Activated CD8-positive, alpha-beta memory T cell treated with anti-CD3 and anti-CD28 coated beads, Interleukin-2, amount 50 U/mL, for 1 hour (primary cell): ENCODE data around the gene HMX1.

Source experiments
- DNase-seq: peaks from one replicate; pipeline ENCODE4 v3.0.0-alpha.2; 2020; ENCODE audit errors: extremely low read depth

HMX1 gene

DNA sequence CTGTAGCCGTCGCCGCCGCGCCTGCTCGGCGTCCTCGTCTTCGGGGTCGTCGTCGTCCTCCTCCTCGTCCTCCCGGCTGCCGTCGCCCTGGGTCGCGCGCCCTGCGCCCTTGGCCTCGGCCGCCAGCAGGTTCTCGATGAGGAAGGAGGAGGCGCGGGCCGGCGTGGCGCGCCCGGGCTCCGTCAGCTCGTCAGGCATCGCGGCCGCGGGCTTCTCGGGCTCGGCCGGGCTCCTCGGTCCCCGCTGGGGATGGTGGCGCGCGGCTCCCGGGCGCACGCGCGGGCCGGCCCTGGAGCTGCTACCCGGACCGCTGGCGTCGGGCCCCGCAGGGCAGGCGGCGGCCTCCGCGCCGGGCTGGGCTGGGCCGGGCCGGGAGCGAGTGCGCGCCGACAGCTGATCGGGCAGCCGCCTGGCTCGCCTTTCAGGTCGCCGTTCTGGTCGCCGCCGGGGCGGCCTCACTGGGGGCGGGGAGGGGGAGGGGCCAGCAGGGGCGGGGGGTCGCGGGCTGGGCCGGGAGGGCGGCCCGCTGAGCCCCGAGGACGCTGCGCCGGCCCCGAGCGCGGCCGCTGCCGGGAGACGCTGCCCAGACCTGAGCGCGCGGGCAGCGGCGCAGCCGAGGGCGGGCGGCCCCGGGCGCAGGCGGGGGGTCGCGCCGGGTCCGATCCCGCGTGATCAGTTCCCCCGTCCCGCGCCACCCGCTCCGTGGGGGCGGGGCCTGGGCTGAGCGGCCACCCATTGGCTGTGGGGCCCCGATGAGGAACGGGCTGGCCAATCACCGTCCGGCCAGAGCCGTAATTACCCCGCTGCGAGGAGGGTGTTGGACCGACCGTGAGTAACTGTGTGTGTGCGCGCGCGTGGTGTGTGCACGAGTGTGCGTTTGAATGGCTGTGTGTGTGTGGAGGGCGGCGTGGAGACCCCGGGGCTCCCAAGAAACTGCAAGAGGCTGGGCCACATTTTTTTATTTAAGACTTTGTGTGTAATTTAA, at the start of gene HMX1:
TSS of gene HMX1 (minus strand) at position 423 of the 985 bp plus-strand sequence. CDS start at position 198, 225 bp downstream.
- no peak for DNase-seq

DNA sequence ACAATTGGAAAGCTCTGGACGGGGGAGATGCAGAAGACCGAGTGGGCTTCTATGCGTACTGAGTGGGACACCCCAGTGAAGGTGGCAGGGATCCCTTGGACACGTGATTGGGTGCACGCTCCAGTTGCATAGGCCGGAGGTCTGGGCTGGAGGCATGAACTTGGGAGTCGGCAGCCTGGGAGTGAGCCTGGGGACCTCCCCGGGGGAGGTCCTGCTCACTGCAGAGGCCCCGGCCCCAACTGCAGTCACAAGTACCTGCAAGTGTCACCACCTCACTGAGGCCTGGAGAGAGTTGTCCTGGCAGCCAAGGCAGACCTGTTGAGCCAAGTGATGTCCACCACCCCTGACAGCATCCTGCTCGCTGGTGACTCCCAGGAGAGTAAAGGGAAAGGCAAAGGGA, 49.3 kb upstream of the HMX1 start:
- DNase-seq, result no peak

DNA sequence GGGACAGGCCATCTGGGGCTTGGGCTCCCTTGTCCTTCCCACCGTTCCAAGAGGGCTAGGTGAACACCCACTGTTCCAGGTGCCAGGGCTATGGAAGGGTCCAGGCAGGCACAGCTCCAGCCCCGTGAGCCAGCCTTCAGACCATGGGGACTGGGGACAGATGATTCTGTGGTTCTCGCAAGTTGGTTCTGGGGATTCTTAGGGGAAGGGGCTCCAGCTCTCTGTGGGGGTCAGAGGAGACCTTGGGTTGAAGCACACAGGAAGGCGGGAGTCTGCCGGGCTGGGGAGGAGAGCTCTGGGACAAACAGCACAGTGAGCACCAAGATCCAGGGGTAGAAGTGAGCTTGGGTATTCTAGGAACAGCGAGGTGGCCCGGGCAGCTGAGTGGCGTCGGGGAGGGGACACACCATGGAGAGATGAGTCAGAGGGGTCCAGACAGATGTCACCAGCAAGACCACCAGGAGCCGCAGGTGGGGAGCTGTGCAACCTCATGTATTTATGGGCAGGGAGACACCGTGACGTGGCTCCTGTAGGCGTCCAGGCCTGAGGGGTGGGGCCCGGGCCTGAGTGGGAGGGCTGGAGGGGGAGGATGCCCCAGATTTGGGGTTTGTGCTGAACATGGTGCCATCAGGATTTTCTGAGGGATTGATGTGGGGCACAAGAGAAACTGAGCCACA, 48.8 kb upstream of the HMX1 start:
- no peak for DNase-seq

DNA sequence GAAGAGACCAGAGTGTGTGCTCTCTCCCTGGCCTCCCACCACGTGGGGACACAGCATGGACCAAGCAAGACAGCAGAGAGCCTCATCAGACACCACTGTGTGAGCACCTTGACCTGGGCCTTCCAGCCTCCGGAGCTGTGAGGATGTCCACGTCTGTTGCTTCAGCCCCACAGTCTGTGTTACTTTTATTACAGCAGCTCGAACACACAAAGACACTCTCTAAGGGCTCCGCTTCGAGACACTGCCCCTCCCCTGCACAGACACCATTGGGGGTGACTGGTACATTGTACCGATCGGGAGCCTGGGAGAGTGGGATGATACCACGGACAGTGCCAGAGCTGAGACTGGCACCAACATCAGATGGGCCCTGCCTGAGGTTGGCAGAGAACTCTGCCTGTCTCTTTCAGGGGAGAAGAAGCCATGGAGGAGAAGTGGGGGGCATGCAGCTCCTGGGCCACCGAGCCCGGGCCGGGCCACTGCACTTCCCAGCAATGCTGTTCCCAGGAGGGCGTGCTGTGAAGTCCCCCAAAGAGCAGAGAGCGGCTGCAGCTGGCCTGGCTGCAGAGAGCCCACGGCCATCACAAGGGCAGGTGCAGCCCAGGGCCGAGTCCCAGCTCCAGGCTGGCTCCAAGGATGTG, 48.1 kb upstream of the HMX1 start:
- DNase-seq, result no peak

DNA sequence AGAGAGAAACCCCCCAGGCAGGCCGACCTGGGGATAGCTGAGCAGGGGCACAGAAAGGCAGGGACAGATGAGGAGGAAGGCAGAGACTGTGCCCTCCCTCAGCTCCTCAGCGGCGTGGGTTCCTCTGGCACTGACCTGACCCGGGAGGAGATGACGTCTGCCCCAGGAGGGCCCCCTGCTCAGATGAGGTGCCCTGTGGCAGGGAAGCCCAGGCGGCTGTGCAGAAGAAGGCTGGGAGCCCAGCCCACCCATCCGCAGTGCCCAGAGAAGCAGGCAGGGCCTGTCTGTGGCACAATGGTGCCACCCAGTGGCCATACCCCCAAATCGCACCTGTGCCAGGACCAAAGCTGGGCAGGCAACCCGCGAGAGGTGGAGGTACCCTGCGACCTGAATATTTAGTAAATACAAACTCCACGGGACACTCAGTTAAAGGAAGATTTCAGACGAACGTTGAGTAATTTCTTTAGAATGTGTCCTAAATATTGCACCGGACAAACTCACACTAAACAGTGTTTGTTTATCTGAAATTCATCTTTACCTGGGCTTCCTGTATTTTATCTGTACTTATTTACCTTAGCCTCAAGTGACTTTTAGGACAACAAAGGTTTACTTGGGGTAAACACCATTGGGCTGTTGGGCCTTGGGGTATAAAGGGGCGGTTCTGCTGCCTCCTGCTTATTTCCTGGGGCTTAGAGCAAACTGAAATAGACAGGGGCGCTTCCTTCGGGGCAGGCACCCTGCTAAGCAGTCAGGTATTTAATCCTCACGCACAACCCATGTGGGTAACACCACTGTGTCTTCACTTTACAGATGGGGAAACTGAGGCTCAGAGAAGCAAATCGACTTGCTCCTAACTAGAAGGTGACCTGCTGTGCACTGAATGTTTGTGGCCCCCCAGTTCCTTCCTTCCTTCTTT, 46.5 kb upstream of the HMX1 start:
- no peak for DNase-seq

DNA sequence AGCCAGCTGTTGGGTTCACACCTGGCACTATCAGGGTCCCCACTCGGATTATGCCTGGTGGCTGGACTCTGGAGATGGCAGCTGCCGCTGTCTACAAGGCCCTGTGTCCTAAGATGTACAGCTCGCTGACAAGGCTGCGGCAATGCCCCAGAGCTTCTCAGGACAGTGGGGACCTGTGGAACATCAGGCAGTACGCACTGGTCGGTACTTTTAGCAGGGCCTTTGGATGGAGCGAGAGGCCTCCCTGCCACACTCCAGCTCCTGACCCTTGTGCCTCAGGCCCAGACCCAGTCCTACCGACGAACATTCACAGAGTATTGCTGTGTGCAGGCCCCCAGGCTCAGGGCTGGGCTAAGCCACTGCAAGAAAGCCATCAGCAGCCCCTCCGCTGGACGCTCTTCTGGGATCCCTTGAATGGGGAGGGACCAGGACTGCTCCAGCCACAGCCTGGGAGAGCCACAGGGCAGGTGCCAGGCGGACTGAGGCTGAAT, 45.7 kb upstream of the HMX1 start:
- DNase-seq, result no peak

DNA sequence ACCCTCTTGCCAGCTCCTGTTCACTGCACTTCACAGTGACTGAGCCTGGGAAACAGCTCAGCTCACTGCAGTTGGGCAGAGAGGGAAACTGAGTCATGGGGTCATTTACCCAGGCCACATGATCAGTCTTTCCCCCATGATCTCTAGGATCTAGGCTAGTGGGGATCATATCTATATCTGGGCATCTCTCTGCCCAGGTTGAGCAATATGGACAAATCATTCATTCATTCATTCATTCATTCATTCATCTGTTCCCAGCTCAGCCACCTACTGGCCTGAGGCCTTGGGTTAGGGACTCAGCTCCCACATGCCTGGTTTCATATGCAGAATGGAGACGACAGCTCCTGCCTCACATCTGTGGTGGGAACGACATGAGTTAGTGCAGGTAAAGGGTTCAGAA, 45.3 kb upstream of the HMX1 start:
- no peak for DNase-seq

DNA sequence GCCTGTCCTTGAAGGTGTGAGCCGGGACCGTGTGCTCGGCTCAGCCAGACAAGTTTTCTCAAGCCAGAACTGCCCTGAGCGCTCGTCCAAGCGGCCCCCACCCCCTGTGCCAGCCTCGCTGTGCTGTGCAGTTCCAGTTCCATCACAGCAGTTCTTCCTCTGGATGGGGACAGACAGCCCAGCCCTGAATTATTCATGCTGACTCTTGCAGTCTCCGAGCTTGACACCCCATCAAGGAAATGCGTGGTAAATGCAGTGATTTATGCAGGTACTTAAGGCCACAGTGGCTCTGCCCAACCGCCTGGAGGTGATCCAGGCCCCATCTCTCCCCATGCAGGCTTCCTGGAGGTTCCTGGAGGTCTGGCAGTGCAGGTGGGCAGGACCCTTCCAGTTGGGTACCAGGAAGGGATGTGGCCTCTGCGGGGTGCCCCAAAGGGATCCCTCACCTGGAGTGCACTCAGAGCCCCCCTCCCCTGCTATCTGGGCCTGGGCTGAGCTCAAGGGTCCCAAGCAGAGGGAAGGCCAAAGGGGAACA, 44.8 kb upstream of the HMX1 start:
- no peak for DNase-seq

DNA sequence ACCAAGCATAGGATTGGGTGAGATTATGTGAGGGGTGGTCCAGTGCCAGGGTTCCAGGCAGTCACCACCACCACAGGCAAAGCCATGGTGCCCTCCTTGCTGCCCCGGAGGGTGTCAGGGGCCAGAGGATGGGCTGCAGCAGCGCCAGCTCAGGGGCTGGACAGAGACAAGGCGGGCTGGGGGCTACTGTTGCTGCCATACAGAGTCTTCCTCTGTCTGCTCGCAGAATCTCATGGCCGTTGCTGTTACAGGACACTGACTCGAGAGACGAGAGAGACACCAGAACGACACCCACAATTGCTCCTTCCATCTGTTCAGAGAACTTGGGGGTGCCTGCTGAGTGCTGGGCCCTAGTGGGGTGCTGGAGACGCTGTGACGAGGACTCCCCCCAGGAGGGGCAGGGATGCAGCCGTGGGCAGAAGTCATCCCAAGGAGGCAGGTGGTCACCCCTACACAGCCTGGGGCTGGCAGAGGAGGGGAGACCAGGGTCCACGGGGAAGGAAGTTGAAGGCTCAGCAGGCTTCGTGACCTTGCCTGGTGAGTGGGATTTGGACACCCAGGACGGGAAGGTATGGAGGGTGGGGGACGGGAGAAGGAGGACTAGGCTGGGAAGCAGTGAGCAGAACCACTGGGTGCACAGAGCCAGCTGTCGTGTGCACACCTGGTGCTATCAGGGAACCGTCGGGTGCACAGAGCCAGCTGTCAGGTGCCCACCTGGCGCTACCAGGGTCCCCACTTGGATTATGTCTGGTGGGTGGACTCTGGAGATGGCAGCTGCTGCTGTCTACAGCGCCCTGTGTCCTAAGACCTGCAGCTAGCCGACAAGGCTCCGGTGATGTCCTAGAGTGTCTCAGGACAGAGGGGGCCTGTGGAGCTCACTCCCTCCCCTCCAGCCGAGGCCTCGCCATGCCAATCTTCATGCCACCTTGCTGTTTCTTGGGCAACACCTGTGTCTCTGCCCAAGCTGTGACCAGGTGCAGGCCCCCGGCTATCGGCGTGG, 43.9 kb upstream of the HMX1 start:
- DNase-seq, result no peak

DNA sequence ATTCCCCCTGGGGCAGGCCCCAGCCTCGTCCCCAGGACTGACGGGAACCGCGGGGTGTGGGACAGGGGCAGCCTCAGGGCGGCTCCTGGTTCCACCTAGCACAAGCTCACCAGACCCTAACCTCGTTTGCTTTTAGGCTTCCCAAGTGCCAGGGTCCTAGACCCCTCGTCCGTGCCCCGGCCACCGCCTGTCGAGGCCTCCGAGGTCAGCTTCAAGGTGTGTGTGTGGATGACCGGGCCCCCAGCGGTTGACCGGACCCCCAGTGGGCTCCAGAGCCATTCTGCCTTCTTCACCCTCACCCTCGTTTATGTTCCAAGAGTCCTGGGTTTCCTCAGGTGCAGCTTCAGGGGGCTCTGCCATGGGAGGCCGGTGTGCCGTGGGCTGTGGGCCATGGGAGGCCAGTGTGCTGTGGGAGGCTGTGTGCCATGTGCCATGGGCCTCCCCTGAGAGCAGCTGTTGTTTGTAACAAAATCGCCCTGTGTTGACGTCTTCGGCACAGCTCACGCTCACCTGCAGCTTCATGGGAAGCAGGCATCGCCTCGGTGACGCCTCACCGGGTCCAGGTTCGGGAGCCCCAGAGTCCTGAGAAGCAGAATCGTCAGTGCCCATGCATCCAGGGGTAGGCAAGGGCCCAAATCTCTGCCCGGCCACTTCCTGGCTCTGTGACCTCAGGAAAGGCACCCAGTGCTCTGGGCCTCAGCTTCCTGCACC, 43.0 kb upstream of the HMX1 start:
- DNase-seq, result no peak

DNA sequence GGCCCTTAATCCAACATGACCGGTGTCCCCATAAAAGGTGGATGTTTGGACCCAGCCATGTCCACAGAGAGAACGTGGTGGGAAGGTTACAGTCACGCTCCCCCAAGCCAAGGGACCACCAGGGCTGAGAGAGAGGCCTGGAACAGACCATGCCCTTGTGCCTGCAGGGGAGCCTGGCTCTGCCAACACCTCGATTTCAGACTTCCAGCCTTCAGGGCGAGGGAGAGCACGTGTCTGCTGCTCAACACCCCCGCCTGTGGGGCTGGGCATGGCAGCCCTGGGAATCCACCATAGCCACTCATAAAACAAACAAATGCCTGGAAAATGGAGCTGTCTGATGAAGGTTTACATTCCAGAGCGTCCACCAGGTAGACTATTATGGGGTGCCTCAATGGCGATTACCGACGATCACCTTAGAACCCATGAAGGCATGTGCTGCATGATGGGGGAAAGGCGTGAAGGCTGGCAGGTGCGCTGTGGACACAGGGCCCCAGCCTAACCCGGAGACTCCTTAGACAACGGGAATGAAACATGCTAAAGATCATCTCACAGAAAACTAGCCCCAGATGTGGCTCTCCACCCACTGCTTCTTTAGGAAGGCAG, 42.3 kb upstream of the HMX1 start:
- no peak for DNase-seq

DNA sequence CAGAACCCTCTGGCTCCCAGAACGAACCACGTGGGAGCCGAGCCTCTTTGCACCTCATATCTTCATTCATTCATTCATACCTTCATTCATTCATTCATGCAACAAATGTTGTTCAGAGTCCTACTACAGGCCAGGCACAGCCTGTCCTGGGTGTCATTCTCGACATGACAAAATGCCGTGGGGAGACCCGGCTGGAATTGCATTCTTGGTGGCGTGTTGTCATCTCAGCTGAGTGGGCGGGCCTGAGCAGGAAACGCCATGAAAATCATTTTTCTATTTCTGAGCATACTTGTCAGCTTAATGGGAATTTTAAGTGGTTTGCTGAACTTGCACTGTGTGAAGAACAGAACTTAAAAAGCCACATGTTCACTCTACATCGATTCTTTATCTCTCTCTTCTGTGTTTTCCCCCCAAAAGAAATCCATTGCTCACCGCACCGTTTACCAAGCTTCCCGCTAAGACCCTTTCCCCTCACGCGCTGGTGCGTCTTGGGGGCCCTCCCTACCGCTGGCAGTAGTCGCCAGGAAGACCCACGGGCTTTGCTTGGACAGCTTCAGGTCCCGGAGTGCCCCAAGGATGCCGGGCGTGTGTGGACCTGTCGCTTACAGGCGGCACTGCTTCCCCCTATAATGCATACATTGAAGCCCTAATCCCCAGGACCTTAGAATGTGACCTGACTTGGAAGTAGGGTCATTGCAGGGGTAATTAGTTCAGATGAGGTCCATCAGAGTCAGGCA, 41.6 kb upstream of the HMX1 start:
- DNase-seq, result no peak

DNA sequence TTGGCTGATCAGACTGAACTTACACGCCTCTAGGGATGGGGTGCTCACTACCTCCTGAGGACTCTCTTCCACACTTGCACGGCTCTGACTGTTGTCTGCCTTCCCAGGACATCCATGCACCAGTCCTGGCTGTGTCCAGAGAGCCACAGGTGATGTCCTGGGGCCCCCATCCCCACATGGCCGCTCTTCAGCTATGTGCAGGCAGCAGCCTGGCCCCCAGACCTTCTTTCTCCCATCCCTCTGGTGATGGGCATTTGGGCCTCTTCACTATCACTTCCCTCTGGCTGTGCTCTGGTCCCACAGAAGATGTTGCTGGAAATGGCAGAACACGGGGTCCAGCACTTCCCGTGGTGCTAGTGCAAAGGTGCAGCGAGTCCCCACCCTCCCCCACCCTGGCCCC, 40.9 kb upstream of the HMX1 start:
- DNase-seq, result no peak

DNA sequence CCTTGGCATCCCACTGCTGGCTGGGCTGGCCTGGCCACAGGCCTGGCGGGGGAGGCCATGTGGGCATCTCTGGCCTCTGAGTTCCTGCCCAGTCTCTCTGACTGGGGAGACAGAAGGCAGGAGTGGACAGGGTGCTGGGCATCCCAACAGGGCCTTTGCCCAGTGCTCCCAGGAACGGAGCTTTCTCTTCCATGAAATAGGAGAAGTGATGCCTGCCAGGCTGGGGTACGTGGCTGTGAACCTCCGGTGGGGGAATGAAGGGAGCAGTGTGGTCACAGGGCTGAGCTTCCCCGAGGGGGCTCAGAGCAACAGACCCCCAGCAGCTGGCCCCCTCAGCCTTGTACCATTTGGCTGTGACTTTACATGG, 40.4 kb upstream of the HMX1 start:
- no peak for DNase-seq

DNA sequence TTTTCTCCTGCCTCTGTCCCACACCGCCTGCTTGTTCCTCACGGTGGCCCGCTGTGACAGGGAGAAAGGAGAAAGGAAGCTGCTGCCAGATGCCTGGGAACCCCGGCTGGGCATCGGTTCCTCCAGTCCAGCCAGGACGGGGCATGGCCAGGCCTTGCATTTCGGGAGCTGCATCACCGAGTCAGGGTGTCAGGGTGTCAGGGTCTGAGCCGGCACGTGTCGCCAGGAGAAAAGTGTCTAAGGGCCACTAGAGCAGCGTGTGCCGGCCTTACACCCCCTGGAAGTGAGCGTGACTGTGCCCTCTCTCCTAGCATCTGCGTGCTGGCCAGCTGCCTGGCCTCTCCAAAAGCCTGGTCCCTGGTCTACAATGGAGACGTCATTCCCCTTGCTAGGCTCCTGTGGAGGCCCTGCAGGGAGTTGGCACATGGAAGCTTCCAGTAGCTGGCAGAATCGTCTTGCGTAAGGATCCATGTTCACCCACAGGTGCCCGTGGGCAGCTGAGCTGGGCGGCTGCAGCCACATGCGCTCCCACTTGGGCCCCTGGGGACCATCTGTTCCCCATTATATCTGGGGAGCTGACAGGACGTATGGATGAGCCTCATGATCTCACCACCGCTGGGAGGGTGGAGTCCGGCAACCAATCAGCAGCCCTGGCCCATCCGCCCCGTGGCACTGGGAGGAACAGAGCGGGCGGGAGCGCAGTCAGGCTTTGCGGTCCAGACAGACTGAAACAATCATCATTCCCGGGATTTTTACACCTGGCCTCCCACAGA, 39.9 kb upstream of the HMX1 start:
- DNase-seq, result no peak

DNA sequence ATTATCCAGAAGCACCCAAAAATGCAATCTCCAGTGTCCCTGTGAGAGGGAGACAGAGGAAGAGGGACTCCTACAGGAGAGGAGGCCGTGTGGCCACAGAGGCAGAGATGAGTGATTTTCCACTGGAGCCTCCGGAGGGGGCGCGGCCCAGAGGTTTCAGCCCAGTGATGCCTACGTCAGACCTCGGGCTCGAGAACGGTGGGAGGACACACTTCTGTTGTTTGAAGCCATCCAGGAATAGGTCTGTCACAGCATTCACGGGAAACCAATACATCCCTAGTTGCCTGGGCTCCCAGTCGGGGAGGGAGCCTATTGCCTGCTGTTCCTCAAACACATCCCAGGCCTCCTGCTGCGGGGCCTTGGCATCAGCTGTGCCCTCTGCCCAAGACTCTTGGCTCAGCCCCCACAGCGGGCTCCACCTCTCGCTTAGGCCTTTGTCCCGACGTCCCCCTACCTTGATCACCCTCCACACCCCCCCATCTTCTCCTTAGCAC, 39.2 kb upstream of the HMX1 start:
- DNase-seq, result no peak
